Motor neuron (in vitro differentiated cells): ENCODE data around the gene FMN1. TPM values are rescaled to one million over a fixed set of nuclear protein-coding genes. Genes with fewer than 3 reads are reported as not detected.

Source experiments
- ATAC-seq, 8 experiments: fragments of 200-7000 bp; cut with Tn5 transposase; replicated peaks in 6 of 8; 2 replicates each; pipeline ENCODE4 v1.8.0; 2021; ENCODE audit warnings: mild to moderate bottlenecking in 8 of 8, moderate library complexity in 8 of 8
- H3K27ac ChIP-seq, 2 donors: fragments of 250-450 bp; sonication (Bioruptor Pico); 2 replicates each; pipeline ENCODE4 v1.9.0; 2021; ENCODE audit warnings: antibody characterized with exemption in 2 of 2, mild to moderate bottlenecking in 2 of 2, moderate library complexity in 1 of 2
- H3K4me1 ChIP-seq, 2 donors: fragments of 250-450 bp; sonication (Bioruptor Pico); replicated peaks in 1 of 2; 2 replicates each; pipeline ENCODE4 v1.6.1; 2021; ENCODE audit warnings: antibody characterized with exemption in 2 of 2, mild to moderate bottlenecking in 2 of 2, moderate library complexity in 1 of 2
- H3K4me3 ChIP-seq, 5 donors: fragments of 250-450 bp; sonication (Bioruptor Pico); 2 replicates each; pipeline ENCODE4 v1.9.0; 2021; ENCODE audit warnings: antibody characterized with exemption in 5 of 5, mild to moderate bottlenecking in 5 of 5, moderate library complexity in 4 of 5
- WGBS, 10 experiments: fragments of 450-650 bp; shearing (Covaris generic); methylation state at CpG; one replicate each; pipeline ENCODE4 v1.0.0; 2022; 5-methylcytosine and 5-hydroxymethylcytosine counted together
- in situ Hi-C, 9 experiments: fragments of 400-800 bp; cut with MboI; loops; one replicate each; pipeline ENCODE4 v1.15.0; 2021; ENCODE audit warnings: low sequenced_read_pairs in 9 of 9, low pct_unique_long_range_greater_than_20kb in 2 of 9; ENCODE audit not compliant: unreplicated experiment in 9 of 9
- total RNA-seq, 8 experiments: library from RNA; unstranded; fragments of 300-600 nt; gene quantifications; 2 replicates each; pipeline versions ENCODE4 v1.2.3 to v1.2.4, GENCODE V29; 2022

Gene FMN1
- total RNA-seq, 8 experiments from 2014 or later = 0.27 to 4.2 (median 2.0) TPM

DNA sequence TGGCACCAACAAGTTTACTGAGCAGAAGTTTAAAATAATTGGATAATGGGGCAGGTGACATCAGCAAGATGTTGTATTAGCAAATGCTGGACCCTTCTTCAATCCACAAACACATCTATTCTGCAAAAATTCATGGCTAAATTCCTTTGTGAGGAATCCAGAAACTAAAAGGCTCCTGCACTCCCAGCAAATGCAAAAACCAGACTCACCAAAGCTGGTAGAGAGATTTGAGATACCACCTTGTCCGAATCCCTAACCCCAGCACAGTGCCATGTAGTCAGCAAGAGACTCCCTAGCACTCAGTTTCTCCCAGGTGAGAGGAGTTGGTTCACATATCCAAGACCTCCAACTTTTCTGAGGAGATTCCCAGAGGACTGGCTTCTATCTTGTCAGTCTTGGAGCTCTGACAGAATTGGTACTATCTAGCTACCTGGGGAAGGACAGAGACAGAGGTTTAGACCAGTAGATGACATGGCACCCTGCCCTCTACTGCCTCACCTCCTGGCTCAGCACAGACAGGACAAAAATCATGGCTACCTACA lies 454.9 kb downstream of the FMN1 start:
- in situ Hi-C loops = no loop called here
- no peak for ATAC-seq
- H3K27ac ChIP-seq = no peak overlapping the region
- no peaks in the 10 kb centered on the region for H3K4me1 ChIP-seq
- 60 to 83% methylated on average over 1 of the region's 1 CpG; no CpG with 5 or more reads in 8 of the 10 experiments for WGBS, 10 experiments
- H3K4me3 ChIP-seq = no peak overlapping the region

- 63 to 86% (median 80%) methylated on average over 1 of the region's 1 CpG; no CpG with 5 or more reads in 5 of the 10 experiments for WGBS, 10 experiments
- ATAC-seq = no peak
- in situ Hi-C loops = no loop called here
- Histone ChIP-seq H3K4me1 (no peaks in the 10 kb centered on the region), H3K27ac (no peak overlapping the region), H3K4me3 (no peak overlapping the region)
Observed at GRCh38 chr15:32738666-32739065, 455.8 kb downstream of the FMN1 start.

DNA sequence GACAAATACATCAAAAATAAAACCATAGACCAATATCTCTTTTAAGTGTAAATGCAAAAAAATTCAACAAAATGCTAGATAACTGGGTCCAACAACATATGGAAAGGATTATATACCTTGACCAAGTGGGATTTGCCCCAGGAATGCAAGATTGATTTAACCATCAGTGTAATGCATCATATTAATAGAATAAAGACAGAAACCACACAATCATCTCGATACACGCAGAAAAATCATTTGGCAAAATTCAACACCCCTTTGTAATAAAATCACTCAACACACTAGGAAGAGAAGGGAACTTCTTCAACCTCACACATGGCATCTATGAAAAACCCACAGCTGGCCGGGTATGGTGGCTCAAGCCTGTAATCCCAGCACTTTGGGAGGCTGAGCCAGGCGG lies 457.2 kb downstream of the FMN1 start:
- in situ Hi-C loops = no loop called here
- no peak overlapping the region for H3K27ac ChIP-seq
- no peaks in the 10 kb centered on the region for H3K4me1 ChIP-seq
- no peak for ATAC-seq
- WGBS, 10 experiments = 73 to 92% (median 89%) methylated on average over 2 to 4 of the region's 4 CpGs; no CpG with 5 or more reads in 4 of the 10 experiments
- no peak overlapping the region for H3K4me3 ChIP-seq

- in situ Hi-C loops = no loop called here
Observed at GRCh38 chr15:32736701-32737061, 457.8 kb downstream of the FMN1 start.

GRCh38 chr15:32735989-32736700 lies 458.4 kb downstream of the FMN1 start:
- no peak for ATAC-seq
- in situ Hi-C loops = no loop called here
- Histone ChIP-seq H3K4me1 (no peaks in the 10 kb centered on the region), H3K27ac (no peak overlapping the region), H3K4me3 (no peak overlapping the region)
- 20 to 100% (median 84%) methylated on average over 1 to 2 of the region's 2 CpGs; no CpG with 5 or more reads in 4 of the 10 experiments for WGBS, 10 experiments

More at GRCh38 chr15:32736701-32737061, 457.8 kb downstream of the FMN1 start:
- ATAC-seq = no peak
- 0 to 100% (median 67%) methylated on average over 1 to 2 of the region's 2 CpGs; no CpG with 5 or more reads in 2 of the 10 experiments for WGBS, 10 experiments
- Histone ChIP-seq H3K4me3 (no peak overlapping the region), H3K27ac (no peak overlapping the region), H3K4me1 (no peaks in the 10 kb centered on the region)

- no peak overlapping the region for H3K27ac ChIP-seq
- ATAC-seq = no peak
- H3K4me1 ChIP-seq = peaks cover 0 to 2% of the 10 kb centered on the region in 2 donors
- WGBS, 10 experiments = 14 to 100% (median 71%) methylated on average over 1 to 3 of the region's 3 CpGs
- in situ Hi-C loops = no loop called here
- no peak overlapping the region for H3K4me3 ChIP-seq
Observed at GRCh38 chr15:32733281-32733680, 461.2 kb downstream of the FMN1 start.

DNA sequence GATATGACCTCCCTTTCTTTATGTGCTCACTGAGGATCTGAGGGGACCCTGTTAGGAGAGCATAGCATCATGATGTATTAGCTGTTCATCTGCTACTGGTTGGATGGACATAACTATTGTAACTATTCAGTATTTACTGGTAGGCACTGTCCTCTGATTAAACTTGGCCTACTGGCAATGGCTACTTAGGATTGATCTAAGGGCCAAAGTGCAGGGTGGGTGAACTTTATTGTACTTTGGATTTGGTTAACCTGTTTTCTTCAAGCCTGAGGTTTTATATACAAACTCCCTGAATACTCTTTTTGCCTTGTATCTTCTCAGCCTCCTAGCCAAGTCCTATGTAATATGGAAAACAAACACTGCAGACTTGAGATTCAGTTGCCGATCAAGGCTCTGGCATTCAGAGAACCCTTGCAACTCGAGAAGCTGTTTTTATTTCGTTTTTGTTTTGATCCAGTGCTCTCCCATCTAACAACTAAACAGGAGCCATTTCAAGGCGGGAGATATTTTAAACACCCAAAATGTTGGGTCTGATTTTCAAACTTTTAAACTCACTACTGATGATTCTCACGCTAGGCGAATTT lies 461.8 kb downstream of the FMN1 start:
- 54 to 93% (median 87%) methylated on average over 2 to 6 of the region's 6 CpGs for WGBS, 10 experiments
- Histone ChIP-seq H3K27ac (no peak overlapping the region), H3K4me1 (peaks cover 0 to 2% of the 10 kb centered on the region in 2 donors), H3K4me3 (no peak overlapping the region)
- in situ Hi-C loops = no loop called here
- ATAC-seq = no peak

DNA sequence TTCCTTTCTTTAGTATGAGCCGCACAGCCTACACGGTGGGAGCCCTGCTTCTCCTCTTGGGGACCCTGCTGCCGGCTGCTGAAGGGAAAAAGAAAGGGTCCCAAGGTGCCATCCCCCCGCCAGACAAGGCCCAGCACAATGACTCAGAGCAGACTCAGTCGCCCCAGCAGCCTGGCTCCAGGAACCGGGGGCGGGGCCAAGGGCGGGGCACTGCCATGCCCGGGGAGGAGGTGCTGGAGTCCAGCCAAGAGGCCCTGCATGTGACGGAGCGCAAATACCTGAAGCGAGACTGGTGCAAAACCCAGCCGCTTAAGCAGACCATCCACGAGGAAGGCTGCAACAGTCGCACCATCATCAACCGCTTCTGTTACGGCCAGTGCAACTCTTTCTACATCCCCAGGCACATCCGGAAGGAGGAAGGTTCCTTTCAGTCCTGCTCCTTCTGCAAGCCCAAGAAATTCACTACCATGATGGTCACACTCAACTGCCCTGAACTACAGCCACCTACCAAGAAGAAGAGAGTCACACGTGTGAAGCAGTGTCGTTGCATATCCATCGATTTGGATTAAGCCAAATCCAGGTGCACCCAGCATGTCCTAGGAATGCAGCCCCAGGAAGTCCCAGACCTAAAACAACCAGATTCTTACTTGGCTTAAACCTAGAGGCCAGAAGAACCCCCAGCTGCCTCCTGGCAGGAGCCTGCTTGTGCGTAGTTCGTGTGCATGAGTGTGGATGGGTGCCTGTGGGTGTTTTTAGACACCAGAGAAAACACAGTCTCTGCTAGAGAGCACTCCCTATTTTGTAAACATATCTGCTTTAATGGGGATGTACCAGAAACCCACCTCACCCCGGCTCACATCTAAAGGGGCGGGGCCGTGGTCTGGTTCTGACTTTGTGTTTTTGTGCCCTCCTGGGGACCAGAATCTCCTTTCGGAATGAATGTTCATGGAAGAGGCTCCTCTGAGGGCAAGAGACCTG lies 463.5 kb downstream of the FMN1 start:
- peak in 4 of 8 experiments; percentile 38 to 63 (median 51) for ATAC-seq
- in situ Hi-C loops = no loop called here
- Histone ChIP-seq H3K27ac (no peak overlapping the region), H3K4me3 (no peak overlapping the region), H3K4me1 (peaks cover 0 to 2% of the 10 kb centered on the region in 2 donors)
- 33 to 100% (median 70%) methylated on average over 1 to 10 of the region's 27 CpGs for WGBS, 10 experiments

DNA sequence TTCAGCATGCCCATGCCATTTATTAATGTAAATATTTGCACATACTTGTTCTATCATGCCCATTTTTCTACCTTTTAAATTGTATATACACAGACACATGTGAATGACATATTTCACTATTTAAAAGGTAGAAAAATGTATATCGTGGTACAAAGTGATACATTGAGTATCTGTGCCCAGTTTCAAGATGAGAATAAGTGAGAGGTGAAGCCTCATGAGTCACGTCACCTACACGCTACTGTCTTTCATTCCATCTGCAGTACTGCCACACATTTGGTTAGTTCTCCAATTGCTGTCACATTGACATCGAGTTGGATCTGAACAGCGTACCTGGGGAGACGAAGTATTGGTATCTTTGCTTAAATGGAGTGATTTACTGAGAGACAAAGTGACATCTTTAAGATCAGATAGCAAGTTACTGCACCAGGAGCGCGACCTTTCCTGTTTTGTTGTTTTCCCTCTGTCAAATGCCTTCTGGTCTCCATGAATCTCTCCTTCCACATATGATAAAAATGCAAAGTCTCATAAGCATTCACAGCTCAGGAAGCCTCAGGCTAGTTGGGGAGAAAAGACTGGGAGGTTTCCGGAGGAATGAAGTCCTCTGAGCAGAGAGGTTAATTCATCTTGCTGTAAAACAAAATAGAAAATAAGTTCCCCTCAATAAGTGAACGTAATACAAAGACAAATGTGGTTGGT lies 464.7 kb downstream of the FMN1 start:
- peaks cover 0 to 2% of the 10 kb centered on the region in 2 donors for H3K4me1 ChIP-seq
- H3K27ac ChIP-seq = no peak overlapping the region
- WGBS, 10 experiments = 61 to 100% (median 85%) methylated on average over 3 to 10 of the region's 10 CpGs; no CpG with 5 or more reads in 1 of the 10 experiments
- H3K4me3 ChIP-seq = no peak overlapping the region
- ATAC-seq = no peak
- in situ Hi-C loops = no loop called here

DNA sequence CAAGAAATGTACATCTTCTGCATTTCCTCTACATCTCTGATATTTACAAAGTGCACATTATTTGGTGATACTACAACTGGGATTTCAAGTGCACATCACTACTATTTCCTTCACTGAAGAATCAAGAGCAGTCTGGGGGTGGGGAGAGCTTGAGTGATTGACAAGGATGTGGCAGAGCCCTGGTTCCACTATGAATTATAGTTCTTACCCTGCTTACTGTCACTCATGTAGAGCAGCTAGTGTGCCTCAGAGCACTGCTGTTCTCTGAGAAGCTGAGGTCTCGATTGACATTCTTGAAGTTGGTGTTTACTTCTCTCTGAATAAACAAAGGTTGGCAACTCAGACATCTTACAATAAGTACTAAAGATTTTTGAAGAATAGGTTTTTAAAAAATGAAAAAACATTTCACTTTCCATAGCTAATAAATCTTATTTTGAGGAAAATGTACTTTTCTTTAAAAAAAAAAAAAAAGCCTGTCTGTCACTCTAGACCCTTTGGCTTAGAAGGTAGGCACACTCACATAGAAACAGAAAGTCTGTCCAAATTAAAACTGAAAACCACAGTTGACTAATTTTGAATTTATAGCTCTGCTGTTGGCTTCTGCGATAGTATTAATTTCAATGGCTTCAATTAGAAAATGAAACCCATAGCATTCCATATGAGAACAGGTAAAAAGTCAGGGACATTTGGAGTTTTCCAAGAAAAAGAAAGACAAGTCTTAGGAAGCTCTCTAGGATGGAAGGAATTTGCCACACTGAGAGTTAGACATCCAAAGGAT lies 471.2 kb downstream of the FMN1 start:
- 0 to 100% (median 90%) methylated on average over 1 to 2 of the region's 2 CpGs; no CpG with 5 or more reads in 1 of the 10 experiments for WGBS, 10 experiments
- ATAC-seq = no peak
- Histone ChIP-seq H3K4me1 (peaks cover 0 to 4% of the 10 kb centered on the region in 2 donors), H3K4me3 (no peak overlapping the region), H3K27ac (no peak overlapping the region)
- in situ Hi-C loops = no loop called here

DNA sequence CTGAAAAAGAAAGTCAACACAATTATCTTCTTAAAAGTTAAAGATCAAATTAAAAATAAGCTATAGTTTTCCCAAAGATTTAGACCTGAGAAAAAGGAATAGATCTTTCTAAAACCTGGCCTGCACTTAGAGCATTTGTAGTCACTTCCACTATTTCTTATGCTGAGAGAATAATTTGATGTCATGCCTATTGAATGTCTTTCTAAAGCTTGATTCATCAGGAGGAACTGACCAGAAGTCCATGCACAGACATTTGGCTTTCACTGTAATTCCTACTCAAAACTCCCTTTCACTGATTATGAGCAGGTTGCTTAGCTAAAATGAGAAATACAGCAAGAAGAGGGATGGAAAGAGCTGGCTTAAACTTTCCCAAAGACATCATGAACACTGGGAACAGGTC lies 472.4 kb downstream of the FMN1 start:
- peaks cover 0 to 10% of the 10 kb centered on the region in 2 donors for H3K4me1 ChIP-seq
- in situ Hi-C loops = no loop called here
- no peak for ATAC-seq
- no peak overlapping the region for H3K27ac ChIP-seq
- no peak overlapping the region for H3K4me3 ChIP-seq

DNA sequence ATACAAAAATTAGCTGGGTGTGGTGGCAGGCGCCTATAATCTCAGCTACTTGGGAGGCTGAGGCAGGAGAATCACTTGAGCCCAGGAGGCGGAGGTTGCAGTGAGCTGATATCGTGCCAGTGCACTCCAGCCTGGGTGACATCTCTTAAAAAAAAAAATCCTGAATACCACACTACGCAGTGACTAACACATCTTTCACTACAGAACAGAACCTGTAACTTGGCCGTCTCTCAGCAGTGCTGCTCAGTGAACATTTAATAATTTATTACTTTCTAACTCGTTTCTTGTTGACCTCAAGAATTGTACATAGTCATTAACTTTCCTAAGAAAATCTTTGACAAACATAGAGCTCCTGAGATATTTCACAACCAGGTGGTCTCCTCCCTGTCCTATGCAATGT lies 472.9 kb downstream of the FMN1 start:
- WGBS, 10 experiments = 0 to 88% (median 76%) methylated on average over 1 to 5 of the region's 6 CpGs
- no peak overlapping the region for H3K4me3 ChIP-seq
- no peak overlapping the region for H3K27ac ChIP-seq
- in situ Hi-C loops = no loop called here
- no peak for ATAC-seq
- peaks cover 0 to 10% of the 10 kb centered on the region in 2 donors for H3K4me1 ChIP-seq
